GM10248 (cell line): ENCODE data around the gene OR1C1.
"Not testable (repeated sequence)": the region's sequence is repeated elsewhere in the genome, so short reads cannot be mapped to it uniquely, and the experiment has no call there.

ENCODE experiments used
- CTCF ChIA-PET: fragments of 300-600 bp; sonication (Branson Sonifier 250); formaldehyde crosslinking; extraction: SDS; loops from one replicate; lab custom pipeline; 2021; ENCODE audit warnings: antibody characterized with exemption; lab: Yijun Ruan, JAX
- POLR2A ChIA-PET: fragments of 350-650 bp; sonication (Branson Sonifier 250); formaldehyde crosslinking; extraction: SDS; loops from one replicate; lab custom pipeline; 2020; ENCODE audit warnings: antibody characterized with exemption; lab: Yijun Ruan, JAX
- DNase-seq: peaks from one replicate; pipeline ENCODE4 v3.0.0; 2012; ENCODE audit errors: extremely low spot score
- TF ChIP-seq, protein P1 (sequence below): IDR thresholded peaks from 2 replicates; pipeline ENCODE4 v1.5.1; 2012; ENCODE audit warnings: mild to moderate bottlenecking, low read depth; ENCODE audit errors: extremely low read depth, missing control alignments, control extremely low read depth

OR1C1 gene

GRCh38 chr1:247746391-247746935, 13.9 kb downstream of the OR1C1 start:
- TF ChIP-seq, protein P1, sequence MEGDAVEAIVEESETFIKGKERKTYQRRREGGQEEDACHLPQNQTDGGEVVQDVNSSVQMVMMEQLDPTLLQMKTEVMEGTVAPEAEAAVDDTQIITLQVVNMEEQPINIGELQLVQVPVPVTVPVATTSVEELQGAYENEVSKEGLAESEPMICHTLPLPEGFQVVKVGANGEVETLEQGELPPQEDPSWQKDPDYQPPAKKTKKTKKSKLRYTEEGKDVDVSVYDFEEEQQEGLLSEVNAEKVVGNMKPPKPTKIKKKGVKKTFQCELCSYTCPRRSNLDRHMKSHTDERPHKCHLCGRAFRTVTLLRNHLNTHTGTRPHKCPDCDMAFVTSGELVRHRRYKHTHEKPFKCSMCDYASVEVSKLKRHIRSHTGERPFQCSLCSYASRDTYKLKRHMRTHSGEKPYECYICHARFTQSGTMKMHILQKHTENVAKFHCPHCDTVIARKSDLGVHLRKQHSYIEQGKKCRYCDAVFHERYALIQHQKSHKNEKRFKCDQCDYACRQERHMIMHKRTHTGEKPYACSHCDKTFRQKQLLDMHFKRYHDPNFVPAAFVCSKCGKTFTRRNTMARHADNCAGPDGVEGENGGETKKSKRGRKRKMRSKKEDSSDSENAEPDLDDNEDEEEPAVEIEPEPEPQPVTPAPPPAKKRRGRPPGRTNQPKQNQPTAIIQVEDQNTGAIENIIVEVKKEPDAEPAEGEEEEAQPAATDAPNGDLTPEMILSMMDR, result no peak
- no peak for DNase-seq
- ChIA-PET POLR2A (no interaction called here), CTCF (no interaction called here)

DNA sequence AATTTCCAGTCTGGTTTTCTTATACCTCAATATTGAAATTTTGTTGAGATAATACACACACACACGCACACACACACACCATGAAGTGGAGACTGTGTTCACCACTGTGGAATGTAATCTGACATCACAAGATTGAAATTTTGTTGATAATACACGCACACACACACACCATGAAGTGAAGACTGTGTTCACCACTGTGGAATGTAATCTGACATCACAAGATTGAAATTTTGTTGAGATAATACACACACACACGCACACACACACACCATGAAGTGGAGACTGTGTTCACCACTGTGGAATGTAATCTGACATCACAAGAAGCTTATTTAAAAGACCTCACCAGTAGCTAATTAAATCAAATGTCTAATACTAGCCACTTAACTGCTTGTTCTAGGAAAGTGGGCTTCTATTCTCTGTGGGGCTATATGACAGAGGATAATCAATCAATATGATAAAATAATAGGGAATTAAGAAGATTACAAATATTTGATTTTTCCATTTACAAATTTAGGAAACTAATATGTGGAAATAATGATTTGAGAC, 18.1 kb downstream of the OR1C1 start:
- CTCF ChIA-PET, POLR2A ChIA-PET: not testable (repeated sequence)

GRCh38 chr1:247741756-247742155, 18.6 kb downstream of the OR1C1 start:
- DNase-seq, result no peak
- POLR2A ChIA-PET, result no interaction called here
- CTCF ChIA-PET, result no interaction called here
- TF ChIP-seq, protein P1, result no peak

More for the DNA sequence above, 18.1 kb downstream of the OR1C1 start:
- DNase-seq, result not testable (repeated sequence)

- CTCF ChIA-PET, result no interaction called here
Observed at GRCh38 chr1:247740721-247741120, 19.6 kb downstream of the OR1C1 start.

DNA sequence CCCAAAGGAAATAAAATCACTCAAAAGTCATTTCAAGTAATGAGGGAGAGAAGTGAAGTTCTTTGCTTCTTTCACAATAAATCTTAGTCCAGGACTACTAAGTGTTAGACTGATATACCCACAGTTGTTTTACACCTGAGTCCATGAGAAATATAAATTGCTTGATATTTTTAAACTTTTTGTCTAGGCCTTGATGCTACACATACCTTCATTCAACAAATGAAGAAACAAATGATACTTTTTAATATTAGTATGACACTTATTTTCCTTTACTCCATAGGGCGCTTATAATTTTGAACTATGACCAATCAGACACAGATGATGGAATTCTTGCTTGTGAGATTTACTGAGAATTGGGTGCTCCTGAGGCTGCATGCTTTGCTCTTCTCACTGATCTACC, 22.0 kb downstream of the OR1C1 start, which contains the start of gene OR14K1:
Gene OR14K1, plus strand, starts transcription at position 301 of the 400 bp plus-strand sequence. Its CDS starts 0 bp downstream, at position 301.
- POLR2A ChIA-PET, result no interaction called here
- TF ChIP-seq, protein P1, result no peak
- DNase-seq, result no peak
- CTCF ChIA-PET, result no interaction called here

More at GRCh38 chr1:247740721-247741120, 19.6 kb downstream of the OR1C1 start:
- TF ChIP-seq, protein P1, result no peak
- no peak for DNase-seq
- POLR2A ChIA-PET, result no interaction called here

DNA sequence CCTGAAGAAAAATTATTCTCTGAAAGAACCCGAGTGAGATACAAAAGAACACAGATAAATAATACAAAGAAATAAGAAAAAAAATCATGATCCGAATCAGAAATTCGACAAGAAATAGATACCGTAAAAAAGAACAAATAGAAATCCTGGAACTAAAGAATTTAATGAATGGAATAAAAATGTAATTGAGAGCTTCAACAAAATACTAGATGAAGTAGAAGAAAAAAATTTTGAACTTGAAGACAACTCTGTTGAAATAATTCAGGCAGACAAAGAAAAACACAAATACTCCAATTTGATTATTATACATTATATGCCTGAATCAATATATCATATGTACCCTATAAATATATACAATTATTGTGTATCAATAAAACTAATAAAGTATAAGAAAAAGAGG, 39.1 kb downstream of the OR1C1 start:
- ChIA-PET POLR2A (no interaction called here), CTCF (no interaction called here)
- DNase-seq, result no peak

DNA sequence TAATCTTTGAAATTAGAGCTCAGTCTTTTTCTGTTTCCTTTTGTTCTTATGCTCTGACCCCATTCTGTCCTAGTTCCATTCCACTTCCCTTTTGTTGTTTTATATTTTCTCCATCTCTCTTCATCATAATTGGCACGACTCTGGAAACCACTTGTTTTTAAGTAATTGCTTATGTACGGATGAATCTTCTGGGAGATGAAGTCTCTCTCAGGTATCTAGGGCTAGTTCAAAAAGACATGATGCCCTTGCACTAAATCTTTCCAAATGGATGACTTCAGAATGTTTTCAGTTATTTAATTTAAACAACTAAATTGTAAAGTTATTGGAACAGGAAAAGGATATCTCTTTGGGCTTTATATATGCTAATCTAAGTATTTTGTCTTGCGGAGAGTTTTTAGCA, 43.8 kb downstream of the OR1C1 start, which contains the start of gene OR6F1:
Gene OR6F1, minus strand, starts transcription at position 101 of the 400 bp plus-strand sequence. CDS start 3,891 bp downstream, outside the sequence.
- TF ChIP-seq, protein P1, result no peak
- ChIA-PET CTCF (no interaction called here), POLR2A (no interaction called here)
- DNase-seq, result no peak

More for the DNA sequence above, 39.1 kb downstream of the OR1C1 start:
- TF ChIP-seq, protein P1, result no peak
